ENCODE measurements around the gene AARSD1. TPM values are rescaled to one million over a fixed set of nuclear protein-coding genes. Genes with fewer than 3 reads are reported as not detected.

Gene AARSD1
- total and polyA plus RNA-seq, 9 donors, result 17.8 to 51.4 (median 42.9) TPM

DNA sequence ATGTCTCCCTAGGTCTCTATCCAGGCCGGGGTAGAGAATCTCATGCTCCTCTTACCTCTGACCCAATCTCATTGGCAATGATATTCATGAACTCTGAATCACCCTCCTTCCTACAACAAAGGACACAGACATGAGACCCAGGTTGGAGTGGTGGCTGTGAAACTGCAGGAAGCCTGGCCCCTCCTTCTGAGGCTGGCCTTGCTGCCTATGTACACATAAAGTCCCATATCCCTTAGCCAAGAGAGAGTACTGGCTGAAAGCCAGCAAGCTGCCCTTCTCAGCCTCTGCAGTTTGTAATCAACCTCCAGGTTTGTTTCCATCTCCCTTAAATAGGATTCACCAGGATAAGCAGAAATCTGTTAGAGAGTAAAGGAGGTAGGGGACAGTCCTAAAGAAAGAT, 10.6 kb downstream of the AARSD1 start:
- Histone ChIP-seq H3K36me3 (no peaks in the 10 kb centered on the region), H3K9me3 (no peaks in the 10 kb centered on the region), H3K4me1 (ENCODE audit: insufficient read depth) (no peaks in the 10 kb centered on the region), H3K27ac (no peak overlapping the region), H3K27me3 (no peaks in the 10 kb centered on the region), H3K4me3 (no peak overlapping the region)
- DNase-seq, result no peak
- WGBS, 3 donors, result 80 to 100% (median 88%) methylated on average over 1 of the region's 1 CpG
- TF ChIP-seq CTCF (IDR thresholded peaks at IDR 0.05), result no peak
- no peak for TF ChIP-seq POLR2A (IDR thresholded peaks at IDR 0.05)
- no peak for TF ChIP-seq EP300 (IDR thresholded peaks at IDR 0.05)
- intact Hi-C loops (cut with DNase I), result no loop called here

- DNase-seq, result no peak
- Histone ChIP-seq H3K36me3 (no peaks in the 10 kb centered on the region), H3K4me3 (no peak overlapping the region), H3K27me3 (no peaks in the 10 kb centered on the region), H3K9me3 (no peaks in the 10 kb centered on the region), H3K27ac (no peak overlapping the region), H3K4me1 (ENCODE audit: insufficient read depth) (no peaks in the 10 kb centered on the region)
- TF ChIP-seq EP300 (IDR thresholded peaks at IDR 0.05) (no peak), POLR2A (IDR thresholded peaks at IDR 0.05) (no peak), CTCF (IDR thresholded peaks at IDR 0.05) (no peak)
- WGBS, 3 donors, result 84 to 89% (median 89%) methylated on average over 13 of the region's 13 CpGs
- intact Hi-C loops (cut with DNase I), result no loop called here
Measured at GRCh38 chr17:42950044-42950783, 14.0 kb downstream of the AARSD1 start.

DNA sequence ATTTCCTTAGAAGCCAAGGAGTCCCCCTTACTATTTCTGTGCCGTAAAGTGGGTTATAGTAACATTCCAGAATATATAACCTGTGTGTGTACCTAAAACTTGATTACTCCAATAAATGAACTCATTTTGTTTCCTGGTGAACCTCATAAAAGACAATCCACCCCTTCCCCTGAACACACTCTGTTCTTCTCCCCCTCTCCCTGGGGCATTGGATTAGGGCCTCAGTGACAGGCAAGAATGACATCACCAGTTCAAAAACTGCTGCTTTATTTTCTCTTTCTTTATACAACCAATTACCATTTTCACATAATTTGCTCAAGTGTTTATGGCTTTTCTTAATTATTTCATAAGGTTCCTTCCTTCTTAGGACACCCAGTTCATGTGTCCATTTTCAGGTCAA, 17.4 kb downstream of the AARSD1 start:
- Histone ChIP-seq H3K27me3 (no peaks in the 10 kb centered on the region), H3K9me3 (no peaks in the 10 kb centered on the region), H3K4me1 (ENCODE audit: insufficient read depth) (no peaks in the 10 kb centered on the region), H3K36me3 (no peaks in the 10 kb centered on the region), H3K4me3 (no peak overlapping the region), H3K27ac (no peak overlapping the region)
- TF ChIP-seq POLR2A (IDR thresholded peaks at IDR 0.05), result no peak
- no peak for TF ChIP-seq CTCF (IDR thresholded peaks at IDR 0.05)
- no peak for TF ChIP-seq EP300 (IDR thresholded peaks at IDR 0.05)
- DNase-seq, result no peak
- 83 to 93% (median 90%) methylated on average over 1 of the region's 1 CpG for WGBS, 3 donors
- intact Hi-C loops (cut with DNase I), result loop anchor here in 1 of 4 donors (10.0 kb wide), 1 partner anchor 222 kb away; no protein-coding TSS in a partner anchor

DNA sequence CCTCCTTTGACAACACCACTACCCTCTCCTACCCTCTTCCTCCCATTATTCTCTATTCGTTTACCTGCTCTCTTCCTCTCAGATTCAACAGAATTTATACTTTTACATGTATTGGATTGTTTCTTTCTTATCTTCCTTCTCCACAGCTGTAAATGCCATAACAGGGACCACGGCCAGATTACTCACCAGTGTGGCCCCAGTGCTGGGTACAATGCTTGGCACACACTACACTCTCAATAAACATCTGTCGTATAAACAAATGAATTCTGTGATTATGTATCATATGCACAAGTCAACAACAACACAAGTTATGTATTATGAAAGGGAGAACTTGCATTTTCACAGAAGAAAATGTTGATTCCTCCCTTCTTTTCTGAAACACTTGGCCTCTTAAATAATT, 20.0 kb downstream of the AARSD1 start:
- Histone ChIP-seq H3K36me3 (no peaks in the 10 kb centered on the region), H3K4me3 (no peak overlapping the region), H3K27me3 (no peaks in the 10 kb centered on the region), H3K27ac (no peak overlapping the region), H3K4me1 (ENCODE audit: insufficient read depth) (no peaks in the 10 kb centered on the region), H3K9me3 (no peaks in the 10 kb centered on the region)
- 28 to 43% (median 43%) methylated on average over 3 of the region's 3 CpGs for WGBS, 3 donors
- DNase-seq, result no peak
- no peak for TF ChIP-seq EP300 (IDR thresholded peaks at IDR 0.05)
- no peak for TF ChIP-seq POLR2A (IDR thresholded peaks at IDR 0.05)
- TF ChIP-seq CTCF (IDR thresholded peaks at IDR 0.05), result no peak
- intact Hi-C loops (cut with DNase I), result loop anchor here in 1 of 4 donors (10.0 kb wide), 1 partner anchor 219 kb away; no protein-coding TSS in a partner anchor

All from ovary (tissue), 9 donors.